CD4-positive, alpha-beta T cell (primary cell): ENCODE data around the gene ZNF432. TPM values are rescaled to one million over a fixed set of nuclear protein-coding genes. Genes with fewer than 3 reads are reported as not detected.

ENCODE experiments used
- ATAC-seq: fragments of 200-7000 bp; cut with Tn5 transposase; one replicate; pipeline ENCODE4 v1.10.0; 2022; ENCODE audit warnings: mild to moderate bottlenecking; ENCODE audit not compliant: poor library complexity
- CTCF ChIA-PET: fragments of 350-600 bp; sonication (Branson Sonifier 250); formaldehyde crosslinking; loops from one replicate; lab custom pipeline; 2021; ENCODE audit warnings: antibody characterized with exemption, inconsistent platforms; lab: Charles Lee
- POLR2A ChIA-PET: fragments of 350-600 bp; sonication (Branson Sonifier 250); formaldehyde crosslinking; loops from one replicate; lab custom pipeline; 2021; ENCODE audit warnings: antibody characterized with exemption, inconsistent platforms; lab: Charles Lee
- DNase-seq, 14 experiments: peaks; one replicate each; pipeline ENCODE4 v3.0.0-alpha.2; 2013 to 2020; ENCODE audit warnings: mixed read lengths in 2 of 14
- H3K27ac ChIP-seq, 2 donors: one replicate each; pipeline versions ENCODE4 v1.5.1 to v1.7.0; 2013; ENCODE audit warnings: low read length in 2 of 2, low read depth in 1 of 2, mild to moderate bottlenecking in 1 of 2
- H3K27me3 ChIP-seq, 2 experiments: 1 replicate in 1 of 2; 2 replicates in 1 of 2; pipeline versions ENCODE4 v1.6.1 to v1.7.0; 2013; ENCODE audit warnings: low read length in 2 of 2, control low read depth in 1 of 2, mild to moderate bottlenecking in 1 of 2, moderate library complexity in 1 of 2; ENCODE audit not compliant: insufficient read depth in 2 of 2, control insufficient read depth in 1 of 2
- H3K36me3 ChIP-seq: one replicate; pipeline ENCODE4 v1.6.1; 2013; ENCODE audit warnings: low read length, control low read depth; ENCODE audit not compliant: insufficient read depth
- H3K4me1 ChIP-seq: one replicate; pipeline ENCODE4 v1.6.1; 2013; ENCODE audit warnings: low read length, control low read depth; ENCODE audit not compliant: insufficient read depth
- H3K4me3 ChIP-seq: one replicate; pipeline ENCODE4 v1.5.1; 2013; ENCODE audit warnings: mild to moderate bottlenecking, low read length, moderate library complexity
- H3K9me3 ChIP-seq, 2 experiments: 1 replicate in 1 of 2; 2 replicates in 1 of 2; pipeline versions ENCODE4 v1.6.1 to v1.7.0; 2013; ENCODE audit warnings: low read length in 2 of 2, mild to moderate bottlenecking in 2 of 2, control low read depth in 1 of 2, moderate library complexity in 1 of 2; ENCODE audit not compliant: control insufficient read depth in 1 of 2, insufficient read depth in 1 of 2
- H3K27ac Mint-ChIP-seq: one replicate; pipeline ENCODE4 v1.8.0; 2020; ENCODE audit warnings: mixed read lengths
- H3K27me3 Mint-ChIP-seq: one replicate; pipeline ENCODE4 v1.8.0; 2021; ENCODE audit warnings: mixed read lengths
- H3K36me3 Mint-ChIP-seq: one replicate; pipeline ENCODE4 v1.8.0; 2021; ENCODE audit warnings: low read depth, mixed read lengths
- H3K4me1 Mint-ChIP-seq: one replicate; pipeline ENCODE4 v1.8.0; 2021; ENCODE audit warnings: low read depth, mixed read lengths
- H3K4me3 Mint-ChIP-seq: one replicate; pipeline ENCODE4 v1.8.0; 2020; ENCODE audit warnings: mild to moderate bottlenecking, mixed read lengths
- H3K9me3 Mint-ChIP-seq: one replicate; pipeline ENCODE4 v1.8.0; 2020; ENCODE audit warnings: mixed read lengths
- intact Hi-C, 2 experiments: fragments of 100-400 bp; cut with DNase I in 1 of 2; cut with micrococcal nuclease in 1 of 2; formaldehyde crosslinking; loops; one replicate each; pipeline versions ENCODE4 v1.15.1 to v1.9.0; 2023 to 2025; cut with DNase I, micrococcal nuclease
- total RNA-seq, 174 experiments: library from RNA in 2 of 174; stranded (reverse) in 2 of 174; gene quantifications; one replicate each; pipeline ENCODE4 v1.2.3 and lab custom pipeline; 2021 to 2026
- TF ChIP-seq, protein P1 (sequence below): fragments of 200-600 bp; IDR thresholded peaks from one replicate; pipeline ENCODE4 v1.8.0; 2022; ENCODE audit warnings: antibody characterized with exemption, mild to moderate bottlenecking

ZNF432 gene
- total RNA-seq, 2 experiments from 2014 or later, result 16.3 to 19.2 TPM

DNA sequence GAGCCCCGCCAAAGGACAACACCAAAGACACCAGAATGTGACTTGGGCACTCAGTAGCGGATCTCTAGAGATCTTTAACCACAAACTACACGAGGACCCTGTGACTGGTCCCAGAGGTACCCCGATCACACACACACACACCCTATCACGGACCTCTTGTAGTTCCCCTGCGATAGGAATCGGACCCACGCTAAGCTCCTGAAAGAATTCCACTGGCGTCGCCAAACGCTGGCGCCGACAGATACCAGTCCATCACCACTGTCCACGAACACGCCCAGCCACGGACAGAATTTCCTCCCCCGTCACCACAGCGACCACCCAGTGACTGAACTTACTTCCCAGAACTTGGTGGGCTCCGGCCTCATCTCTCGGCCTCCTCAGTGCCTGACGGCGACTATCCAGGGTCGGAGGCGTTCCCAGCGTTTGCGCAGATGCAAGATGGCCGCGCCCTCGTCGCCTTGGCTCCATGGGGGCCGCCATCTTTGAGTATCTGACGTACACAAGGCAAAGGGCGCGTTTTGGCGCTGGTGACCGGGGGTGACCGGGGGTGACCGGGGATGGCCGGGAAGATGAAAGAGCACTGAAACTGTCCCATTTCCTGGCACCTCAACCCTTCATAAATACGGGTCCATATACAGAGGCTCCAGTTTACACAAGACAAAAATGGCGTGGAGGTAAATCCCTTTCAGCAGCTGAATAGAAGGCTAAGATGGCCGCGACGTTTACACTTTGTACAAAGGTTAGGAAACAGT lies 40.7 kb downstream of the ZNF432 start, which contains the start of gene ZNF615:
Gene ZNF615, minus strand, starts transcription at position 406 of the 752 bp plus-strand sequence. CDS start 4,500 bp downstream, outside the sequence.
- Mint-ChIP-seq H3K4me3 (peak within 1 kb of the TSS; percentile 95), H3K27ac (peak within 1 kb of the TSS; percentile 88), H3K9me3 (peaks cover 27% of the 10 kb centered on the region), H3K27me3 (no peaks in the 10 kb centered on the region), H3K4me1 (peaks cover 24% of the 10 kb centered on the region), H3K36me3 (peaks cover 89% of the 10 kb centered on the region)
- ATAC-seq (peak; percentile 91), DNase-seq (peak; percentile 78 to 92 (median 82))
- peak within 1 kb of the TSS; percentile 82 to 88 for H3K27ac ChIP-seq
- intact Hi-C loops, result loop anchor here (1.0 to 5.0 kb wide), 4 partner anchors 19 to 41 kb away; partner anchors contain the start of genes ZNF350 (in 2 of the 2) and ZNF432 (in 1 of the 2)
- H3K9me3 ChIP-seq, result peaks cover 46 to 51% of the 10 kb centered on the region in 2 experiments
- H3K36me3 ChIP-seq, result peaks cover 13% of the 10 kb centered on the region
- peaks cover 12% of the 10 kb centered on the region for H3K4me1 ChIP-seq
- ChIA-PET CTCF (interaction anchor here (0.9 to 1.9 kb wide), 3 partner anchors 13 to 81 kb away, joined by 3 to 7 read pairs (median 3); partner anchors contain the start of genes ZNF613 and ZNF614), POLR2A (interaction anchor here (0.6 to 2.8 kb wide), 11 partner anchors 10 to 1513 kb away, joined by 3 to 25 read pairs (median 4); partner anchors contain the start of genes ZNF350, ZNF432 and ZNF614)
- peak within 1 kb of the TSS; percentile 95 for H3K4me3 ChIP-seq
- TF ChIP-seq, protein P1, sequence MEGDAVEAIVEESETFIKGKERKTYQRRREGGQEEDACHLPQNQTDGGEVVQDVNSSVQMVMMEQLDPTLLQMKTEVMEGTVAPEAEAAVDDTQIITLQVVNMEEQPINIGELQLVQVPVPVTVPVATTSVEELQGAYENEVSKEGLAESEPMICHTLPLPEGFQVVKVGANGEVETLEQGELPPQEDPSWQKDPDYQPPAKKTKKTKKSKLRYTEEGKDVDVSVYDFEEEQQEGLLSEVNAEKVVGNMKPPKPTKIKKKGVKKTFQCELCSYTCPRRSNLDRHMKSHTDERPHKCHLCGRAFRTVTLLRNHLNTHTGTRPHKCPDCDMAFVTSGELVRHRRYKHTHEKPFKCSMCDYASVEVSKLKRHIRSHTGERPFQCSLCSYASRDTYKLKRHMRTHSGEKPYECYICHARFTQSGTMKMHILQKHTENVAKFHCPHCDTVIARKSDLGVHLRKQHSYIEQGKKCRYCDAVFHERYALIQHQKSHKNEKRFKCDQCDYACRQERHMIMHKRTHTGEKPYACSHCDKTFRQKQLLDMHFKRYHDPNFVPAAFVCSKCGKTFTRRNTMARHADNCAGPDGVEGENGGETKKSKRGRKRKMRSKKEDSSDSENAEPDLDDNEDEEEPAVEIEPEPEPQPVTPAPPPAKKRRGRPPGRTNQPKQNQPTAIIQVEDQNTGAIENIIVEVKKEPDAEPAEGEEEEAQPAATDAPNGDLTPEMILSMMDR, result no peak
- H3K27me3 ChIP-seq, result no peaks in the 10 kb centered on the region

DNA sequence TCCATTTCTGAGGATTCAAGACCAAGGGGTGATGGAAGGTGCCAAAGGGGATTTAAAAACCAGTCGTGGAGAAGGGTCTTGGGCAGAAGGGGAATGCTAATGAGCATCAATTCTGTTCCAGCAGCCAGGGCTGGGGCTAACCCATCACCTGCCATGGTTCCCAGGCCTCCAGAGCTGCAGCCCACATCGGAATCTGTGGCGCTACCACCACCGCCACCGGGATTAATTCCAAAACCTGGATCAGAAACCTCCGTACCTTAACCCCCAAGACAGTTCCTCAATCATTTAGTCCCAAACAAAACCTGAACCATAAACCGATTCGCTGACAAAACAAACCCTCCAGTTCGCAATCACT lies 41.2 kb downstream of the ZNF432 start:
- Mint-ChIP-seq H3K27ac (peak overlapping the region; percentile 88), H3K27me3 (no peaks in the 10 kb centered on the region), H3K9me3 (peaks cover 28% of the 10 kb centered on the region), H3K4me3 (peak overlapping the region; percentile 95), H3K36me3 (peaks cover 89% of the 10 kb centered on the region), H3K4me1 (peaks cover 24% of the 10 kb centered on the region)
- DNase-seq (no peak), ATAC-seq (no peak)
- TF ChIP-seq, protein P1, result no peak
- H3K27ac ChIP-seq, result peak overlapping the region in 1 of 2 donors; percentile 82
- H3K4me3 ChIP-seq, result peak overlapping the region; percentile 95
- intact Hi-C loops, result loop anchor here in 1 of 2 experiments (5.0 kb wide), 1 partner anchor 40 kb away; the partner anchor contains the start of gene ZNF432
- peaks cover 12% of the 10 kb centered on the region for H3K4me1 ChIP-seq
- ChIA-PET CTCF (interaction anchor here (0.9 kb wide), 1 partner anchor 81 kb away, joined by 3 read pairs; the partner anchor contains the start of gene ZNF613), POLR2A (interaction anchor here (0.6 to 2.8 kb wide), 7 partner anchors 14 to 1513 kb away, joined by 3 to 25 read pairs (median 4); partner anchors contain the start of genes ZNF350, ZNF432 and ZNF614)
- H3K27me3 ChIP-seq, result no peaks in the 10 kb centered on the region
- H3K36me3 ChIP-seq, result peaks cover 16% of the 10 kb centered on the region
- peaks cover 45 to 51% of the 10 kb centered on the region in 2 experiments for H3K9me3 ChIP-seq

DNA sequence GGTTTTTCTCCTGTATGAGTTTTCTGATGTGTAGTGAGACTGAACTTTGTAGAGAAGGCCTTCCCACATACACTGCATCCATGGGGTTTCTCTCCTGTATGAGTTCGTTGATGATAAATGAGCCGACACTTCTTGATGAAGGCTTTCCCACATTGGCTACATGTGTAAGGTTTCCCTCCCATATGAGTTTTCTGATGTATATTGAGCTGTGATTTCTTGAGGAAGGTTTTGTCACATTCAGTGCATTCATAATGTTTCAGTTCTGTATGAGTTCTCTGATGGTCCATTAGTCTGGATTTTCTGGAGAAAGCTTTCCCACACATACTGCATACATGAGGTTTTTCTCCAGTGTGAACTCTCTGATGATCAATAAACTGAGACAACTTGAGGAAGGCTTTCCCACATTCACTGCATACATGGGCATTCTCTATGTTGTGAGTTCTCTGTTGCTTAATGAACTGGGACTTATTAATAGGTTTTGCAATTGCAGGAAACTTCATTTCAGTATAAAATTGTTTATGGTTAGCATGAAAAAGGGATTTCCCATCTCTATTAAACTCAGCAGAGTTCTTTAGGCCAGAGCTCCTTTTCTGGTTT lies 54.5 kb downstream of the ZNF432 start:
- DNase-seq, result no peak
- no peak overlapping the region for H3K4me3 Mint-ChIP-seq
- TF ChIP-seq, protein P1, result no peak
- ChIA-PET CTCF (no interaction called here), POLR2A (no interaction called here)
- H3K27ac Mint-ChIP-seq, result no peak overlapping the region
- ATAC-seq, result no peak
- no peaks in the 10 kb centered on the region for H3K27me3 ChIP-seq
- H3K4me1 ChIP-seq, result no peaks in the 10 kb centered on the region
- H3K4me1 Mint-ChIP-seq, result no peaks in the 10 kb centered on the region
- H3K36me3 ChIP-seq, result peaks cover 51% of the 10 kb centered on the region
- intact Hi-C loops, result no loop called here
- H3K4me3 ChIP-seq, result no peak overlapping the region
- H3K36me3 Mint-ChIP-seq, result peaks cover 95% of the 10 kb centered on the region
- no peaks in the 10 kb centered on the region for H3K27me3 Mint-ChIP-seq
- H3K9me3 ChIP-seq, result peaks cover 41 to 97% of the 10 kb centered on the region in 2 experiments
- peaks cover 25% of the 10 kb centered on the region for H3K9me3 Mint-ChIP-seq
- no peak overlapping the region for H3K27ac ChIP-seq
